Transverse colon (tissue), 4 donors: ENCODE data around the gene RIMS3. TPM values are rescaled to one million over a fixed set of nuclear protein-coding genes. Genes with fewer than 3 reads are reported as not detected.
"Not testable (repeated sequence)": the region's sequence is repeated elsewhere in the genome, so short reads cannot be mapped to it uniquely, and the experiment has no call there.

ENCODE experiments used
- DNase-seq: peaks from one replicate; pipeline ENCODE4 v3.0.0-alpha.2; 2019
- H3K27ac ChIP-seq, 4 donors: fragments of 200-600 bp; sonication (generic); 2 replicates each; pipeline ENCODE4 v1.5.1; 2016 to 2018; ENCODE audit warnings: inconsistent platforms in 4 of 4
- H3K27me3 ChIP-seq: fragments of 200-600 bp; sonication (generic); 2 replicates; pipeline ENCODE4 v1.5.1; 2017; ENCODE audit warnings: inconsistent platforms
- H3K36me3 ChIP-seq, 4 donors: fragments of 200-600 bp; sonication (generic); 2 replicates each; pipeline ENCODE4 v1.5.1; 2017 to 2019; ENCODE audit warnings: inconsistent platforms in 4 of 4
- H3K4me1 ChIP-seq, 4 donors: fragments of 200-600 bp; sonication (generic); 2 replicates each; pipeline ENCODE4 v1.5.1; 2017 to 2020; ENCODE audit warnings: inconsistent platforms in 4 of 4
- H3K4me3 ChIP-seq, 4 donors: fragments of 200-600 bp; sonication (generic); 1 replicate in 1 of 4; 2 replicates in 3 of 4; pipeline versions ENCODE4 v1.5.1 to v1.6.1; 2017 to 2019; ENCODE audit warnings: inconsistent platforms in 4 of 4
- H3K9me3 ChIP-seq, 2 donors: fragments of 200-600 bp; sonication (generic); 2 replicates each; pipeline ENCODE4 v1.5.1; 2017 to 2019; ENCODE audit warnings: inconsistent platforms in 2 of 2
- EP300 ChIP-seq: sonication (generic); formaldehyde crosslinking; IDR thresholded peaks from one replicate; pipeline ENCODE4 v1.6.1; 2017; ENCODE audit warnings: antibody characterized with exemption, low read depth
- POLR2A ChIP-seq: fragments of 450-650 bp; IDR thresholded peaks from one replicate; pipeline ENCODE4 v1.6.1; 2016; ENCODE audit warnings: antibody characterized with exemption, mild to moderate bottlenecking, moderate library complexity
- POLR2AphosphoS5 ChIP-seq, 3 donors: sonication (generic); formaldehyde crosslinking; IDR thresholded peaks; one replicate each; pipeline ENCODE4 v1.6.1; 2016; ENCODE audit warnings: antibody characterized with exemption in 3 of 3
- WGBS, 2 donors: methylation state at CpG; one replicate each; pipeline ENCODE4 v1.1.5; 2018; ENCODE audit warnings: low coverage in 1 of 2; 5-methylcytosine and 5-hydroxymethylcytosine counted together
- in situ Hi-C, 4 donors: fragments of 200-750 bp; cut with MboI; loops; one replicate each; pipeline versions ENCODE4 v1.15.0 to v1.15.1; 2017; ENCODE audit warnings: low sequenced_read_pairs in 3 of 4, low pct_ligation_motif_present in 1 of 4, low pct_unique_long_range_greater_than_20kb in 1 of 4
- intact Hi-C: fragments of 100-400 bp; cut with DNase I; formaldehyde crosslinking; loops from one replicate; pipeline ENCODE4 v1.15.1; 2023; ENCODE audit warnings: low total_unique reads
- total RNA-seq, 4 donors: library from RNA; depleted of rRNA; stranded (reverse); fragments of >200 nt; gene quantifications; one replicate each; pipeline ENCODE4 v1.1.0, GENCODE V29; 2016
- TF ChIP-seq, protein P1 (sequence below), 5 experiments: fragments of 200-600 bp in 3 of 5; fragments of 450-650 bp in 2 of 5; sonication (generic) in 3 of 5; IDR thresholded peaks; 1 replicate in 2 of 5; 2 replicates in 3 of 5; pipeline ENCODE4 v1.5.1; 2016 to 2017; ENCODE audit warnings: antibody characterized with exemption in 5 of 5, inconsistent platforms in 3 of 5, mild to moderate bottlenecking in 2 of 5, moderate library complexity in 1 of 5

RIMS3 gene
- total RNA-seq, 4 donors from 2014 or later = 1.9 to 14.7 (median 5.4) TPM

DNA sequence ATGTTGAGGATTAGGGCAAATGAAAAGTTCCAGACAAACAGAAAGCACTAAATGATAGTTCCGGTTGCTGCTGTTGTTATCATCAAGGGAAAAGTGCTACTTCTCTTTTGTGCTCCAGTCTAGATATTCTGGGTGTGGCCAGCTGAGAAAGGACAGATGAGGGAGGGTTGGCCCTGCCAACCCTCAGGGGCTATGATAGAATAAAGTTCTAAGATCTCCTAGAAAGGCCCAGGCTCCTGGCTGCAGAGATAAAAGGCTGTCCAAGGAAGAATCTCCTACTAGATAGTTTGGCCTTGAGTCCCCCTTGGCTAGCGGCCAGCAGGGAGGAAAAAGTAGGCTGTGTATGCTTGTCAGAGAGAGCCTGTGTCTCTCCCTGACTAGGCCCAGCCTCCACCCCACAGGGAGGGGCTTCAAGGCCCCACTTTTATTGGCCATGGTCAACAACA lies 31.5 kb downstream of the RIMS3 start:
- Histone ChIP-seq H3K27ac (peak overlapping the region; percentile 33 to 48 (median 38)), H3K27me3 (no peaks in the 10 kb centered on the region), H3K36me3 (no peaks in the 10 kb centered on the region), H3K9me3 (no peaks in the 10 kb centered on the region), H3K4me1 (peaks cover 0 to 16% (median 16%) of the 10 kb centered on the region in 4 donors), H3K4me3 (no peak overlapping the region)
- WGBS, 2 donors = 23 to 47% methylated on average over 1 to 2 of the region's 2 CpGs
- in situ Hi-C loops = no loop called here
- DNase-seq = peak; percentile 37
- no peak for TF ChIP-seq POLR2A
- no peak for TF ChIP-seq POLR2AphosphoS5 (IDR thresholded peaks at IDR 0.05)
- TF ChIP-seq EP300 = no peak
- TF ChIP-seq, protein P1, sequence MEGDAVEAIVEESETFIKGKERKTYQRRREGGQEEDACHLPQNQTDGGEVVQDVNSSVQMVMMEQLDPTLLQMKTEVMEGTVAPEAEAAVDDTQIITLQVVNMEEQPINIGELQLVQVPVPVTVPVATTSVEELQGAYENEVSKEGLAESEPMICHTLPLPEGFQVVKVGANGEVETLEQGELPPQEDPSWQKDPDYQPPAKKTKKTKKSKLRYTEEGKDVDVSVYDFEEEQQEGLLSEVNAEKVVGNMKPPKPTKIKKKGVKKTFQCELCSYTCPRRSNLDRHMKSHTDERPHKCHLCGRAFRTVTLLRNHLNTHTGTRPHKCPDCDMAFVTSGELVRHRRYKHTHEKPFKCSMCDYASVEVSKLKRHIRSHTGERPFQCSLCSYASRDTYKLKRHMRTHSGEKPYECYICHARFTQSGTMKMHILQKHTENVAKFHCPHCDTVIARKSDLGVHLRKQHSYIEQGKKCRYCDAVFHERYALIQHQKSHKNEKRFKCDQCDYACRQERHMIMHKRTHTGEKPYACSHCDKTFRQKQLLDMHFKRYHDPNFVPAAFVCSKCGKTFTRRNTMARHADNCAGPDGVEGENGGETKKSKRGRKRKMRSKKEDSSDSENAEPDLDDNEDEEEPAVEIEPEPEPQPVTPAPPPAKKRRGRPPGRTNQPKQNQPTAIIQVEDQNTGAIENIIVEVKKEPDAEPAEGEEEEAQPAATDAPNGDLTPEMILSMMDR (IDR thresholded peaks at IDR 0.05) = no peak
- intact Hi-C loops = no loop called here

DNA sequence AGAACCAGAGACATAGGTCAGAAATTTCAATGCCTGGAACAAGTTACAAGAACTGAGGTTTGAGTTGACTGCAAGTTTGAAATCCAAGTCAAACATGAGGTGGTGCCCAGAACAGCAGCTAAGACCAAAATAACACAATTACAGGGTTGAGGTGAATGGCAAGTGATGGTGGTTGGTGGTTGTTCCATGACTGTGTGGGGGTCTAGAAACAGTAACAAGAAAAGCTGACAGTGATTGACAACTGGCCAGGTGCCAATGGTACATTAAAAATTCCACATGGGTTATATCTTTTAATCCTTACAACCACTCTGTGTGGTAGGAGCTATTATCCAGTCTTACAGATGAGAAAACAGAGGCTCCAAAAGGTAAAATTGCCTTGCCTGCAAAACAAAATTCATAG lies 32.0 kb downstream of the RIMS3 start:
- intact Hi-C loops = no loop called here
- H3K4me1 ChIP-seq = peaks cover 0 to 21% (median 20%) of the 10 kb centered on the region in 4 donors
- in situ Hi-C loops = no loop called here
- TF ChIP-seq EP300 (no peak), POLR2A (no peak), POLR2AphosphoS5 (IDR thresholded peaks at IDR 0.05) (no peak)
- TF ChIP-seq, protein P1 (IDR thresholded peaks at IDR 0.05) = no peak
- no peak overlapping the region for H3K4me3 ChIP-seq
- no peaks in the 10 kb centered on the region for H3K36me3 ChIP-seq
- H3K27ac ChIP-seq = peak overlapping the region; percentile 33 to 48 (median 38)
- no peaks in the 10 kb centered on the region for H3K9me3 ChIP-seq
- H3K27me3 ChIP-seq = no peaks in the 10 kb centered on the region
- DNase-seq = no peak

DNA sequence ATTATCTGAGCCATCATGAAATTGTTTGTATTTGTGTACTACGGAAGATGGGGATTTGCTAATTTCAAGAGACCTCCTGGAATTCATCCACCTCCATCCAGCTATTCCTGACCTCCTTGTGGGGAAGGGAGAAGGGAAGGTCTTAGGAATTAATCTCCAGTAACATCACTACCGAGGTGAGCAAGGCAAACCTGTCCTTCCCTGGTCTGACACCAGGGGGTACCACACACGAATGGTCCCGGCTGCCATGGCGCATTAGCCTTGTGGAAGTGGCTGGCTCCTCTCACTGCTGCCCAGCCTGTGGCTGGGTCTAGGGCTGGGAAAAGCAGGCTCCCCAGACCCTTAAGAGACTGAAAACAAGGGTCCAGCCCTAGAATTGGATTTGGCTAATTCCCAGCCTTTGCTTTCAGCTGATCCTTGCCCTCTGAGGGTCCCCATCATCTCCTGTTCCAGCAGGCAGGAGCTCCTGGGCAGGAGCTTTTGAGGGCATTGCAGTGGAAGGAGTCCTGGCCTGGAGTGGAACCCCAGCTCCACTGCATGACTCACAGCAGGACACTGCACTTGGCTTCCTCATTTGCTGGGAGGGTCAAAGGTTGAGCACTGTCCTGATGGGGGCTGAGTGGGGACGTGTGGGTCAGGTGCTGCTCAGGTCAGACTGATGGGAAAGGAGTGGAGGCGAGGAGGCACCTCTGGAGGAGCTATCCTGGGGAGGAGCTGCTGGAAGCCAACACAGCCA lies 34.8 kb downstream of the RIMS3 start:
- in situ Hi-C loops = no loop called here

DNA sequence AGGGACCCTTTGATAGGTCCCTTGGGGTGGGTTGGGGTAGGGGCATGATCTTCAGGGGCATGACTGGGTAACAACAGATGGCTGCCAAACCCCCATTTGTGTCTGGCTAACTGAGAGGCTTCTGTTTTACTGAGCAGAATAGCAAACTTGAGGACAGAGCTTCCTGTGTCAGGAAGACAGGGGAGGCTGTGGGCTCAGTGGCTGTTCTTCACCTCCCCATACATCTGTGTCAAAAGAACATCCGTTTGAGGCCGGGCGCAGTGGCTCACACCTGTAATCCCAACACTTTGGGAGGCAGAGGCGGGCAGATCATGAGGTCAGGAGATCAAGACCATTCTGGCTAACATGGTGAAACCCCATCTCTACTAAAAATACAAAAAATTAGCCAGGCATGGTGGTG lies 35.9 kb downstream of the RIMS3 start:
- intact Hi-C loops = loop anchor here (10.0 kb wide), 1 partner anchor 325 kb away; no protein-coding TSS in a partner anchor
- H3K27me3 ChIP-seq, H3K4me3 ChIP-seq, H3K36me3 ChIP-seq, H3K9me3 ChIP-seq, DNase-seq, in situ Hi-C loops: not testable (repeated sequence)
- WGBS, 2 donors = 79% methylated on average over 4 of the region's 4 CpGs; no CpG with 5 or more reads in 1 of the 2 donors
- H3K27ac ChIP-seq = peak overlapping the region; percentile 2 to 66 (median 34)
- peaks cover 0 to 29% (median 27%) of the 10 kb centered on the region in 4 donors for H3K4me1 ChIP-seq

More for the DNA sequence above, 34.8 kb downstream of the RIMS3 start:
- Histone ChIP-seq H3K4me3 (no peak overlapping the region), H3K27me3 (no peaks in the 10 kb centered on the region), H3K36me3 (no peaks in the 10 kb centered on the region), H3K4me1 (peaks cover 0 to 29% (median 27%) of the 10 kb centered on the region in 4 donors), H3K9me3 (no peaks in the 10 kb centered on the region), H3K27ac (no peak overlapping the region)
- intact Hi-C loops = no loop called here
- TF ChIP-seq POLR2AphosphoS5 (IDR thresholded peaks at IDR 0.05) = no peak
- TF ChIP-seq, protein P1 (IDR thresholded peaks at IDR 0.05) = peak in 4 of 5 experiments; percentile 20 to 32 (median 30)
- DNase-seq = no peak
- 80 to 100% methylated on average over 1 to 7 of the region's 7 CpGs for WGBS, 2 donors
